Stimulated activated CD4-positive, alpha-beta T cell treated with anti-CD3 and anti-CD28 coated beads, Interleukin-12 subunit alpha, Interleukin-12 subunit beta, amount 100 ng/mL, for 4 hours (primary cell): Measurements from ENCODE around the gene UHMK1.
"Not testable (repeated sequence)": the region's sequence is repeated elsewhere in the genome, so short reads cannot be mapped to it uniquely, and the experiment has no call there.

Experiments used
- DNase-seq: peaks from one replicate; pipeline ENCODE4 v3.0.0-alpha.2; 2020

The UHMK1 gene

DNA sequence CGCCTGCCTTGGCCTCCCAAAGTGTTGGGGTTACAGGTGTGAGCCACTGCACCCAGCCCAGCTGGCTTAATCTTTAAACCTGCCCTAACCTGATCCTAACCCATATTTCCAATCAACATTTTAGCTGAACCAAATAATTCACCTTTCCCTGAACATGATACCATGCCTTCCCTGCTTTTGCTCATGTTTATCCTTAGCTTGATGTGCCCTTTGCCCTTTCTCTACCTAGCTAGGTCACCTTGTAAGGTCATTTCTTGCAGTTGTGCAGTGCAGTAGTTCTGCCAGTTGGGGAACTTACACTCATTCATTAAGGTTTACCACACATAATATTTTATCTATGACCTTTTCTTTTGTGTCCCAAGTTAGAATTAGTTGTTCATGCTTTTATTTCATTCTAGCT lies 69.3 kb downstream of the UHMK1 start:
- no peak for DNase-seq

GRCh38 chr1:162568802-162569201 lies 71.2 kb downstream of the UHMK1 start:
- DNase-seq, result no peak

DNA sequence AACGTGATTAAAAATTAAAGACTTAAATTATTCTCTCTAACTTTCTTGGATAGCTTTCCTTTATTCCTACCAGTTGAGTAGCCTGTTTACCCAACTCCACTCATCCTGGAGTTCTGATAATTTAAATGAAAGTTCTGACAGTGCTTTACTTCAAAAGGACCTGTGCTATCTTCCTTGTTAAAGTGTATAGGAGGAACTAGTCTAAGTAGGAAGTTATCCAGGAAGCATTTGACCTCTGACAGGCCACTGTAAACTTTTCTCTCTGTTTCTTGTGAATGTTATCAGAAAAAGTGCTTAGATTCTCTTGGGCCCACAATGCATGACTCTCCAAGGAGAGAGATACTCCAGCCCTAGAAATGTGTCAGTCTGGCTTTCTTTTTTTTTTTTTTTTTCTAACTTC lies 73.1 kb downstream of the UHMK1 start:
- no peak for DNase-seq

- DNase-seq, result not testable (repeated sequence)
These were observed 73.5 kb downstream of the UHMK1 start for GRCh38 chr1:162571121-162571520.

DNA sequence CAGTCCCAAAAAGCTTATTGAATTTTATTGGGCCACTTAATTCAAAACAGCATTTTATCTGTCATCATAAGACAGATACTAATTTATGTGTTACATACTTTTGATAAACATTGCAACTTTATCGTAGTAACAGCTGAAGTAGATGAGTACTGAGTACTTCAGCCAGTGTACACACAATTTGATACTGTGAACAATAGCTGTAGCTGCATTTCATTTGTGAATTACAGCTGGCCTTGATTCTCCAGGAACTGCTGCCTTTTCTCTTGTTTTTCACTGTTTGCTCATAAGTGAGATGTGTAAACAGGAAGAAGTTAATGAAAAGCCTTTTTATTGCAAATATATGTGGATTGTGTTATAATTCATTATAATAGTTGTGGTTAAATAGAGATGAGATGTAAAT lies 74.1 kb downstream of the UHMK1 start:
- no peak for DNase-seq

DNA sequence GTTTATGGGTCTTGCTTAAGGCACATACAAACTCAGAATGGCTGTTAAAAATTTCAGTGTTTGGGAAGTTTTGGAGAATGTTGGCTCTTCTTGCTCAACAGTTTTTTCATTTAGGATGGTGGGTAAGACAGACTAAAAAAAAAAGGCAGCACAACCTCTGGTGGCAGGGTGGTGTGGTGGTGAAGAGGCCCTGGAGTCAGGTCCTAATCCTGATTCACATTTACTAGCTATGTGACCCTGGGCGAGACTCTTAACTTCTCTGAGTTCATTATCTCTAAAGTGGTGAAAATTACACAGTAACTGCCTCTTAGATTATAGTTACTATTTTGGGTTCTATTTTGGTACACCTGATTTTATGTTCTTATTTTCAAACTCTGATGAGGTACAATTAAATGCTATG lies 75.5 kb downstream of the UHMK1 start:
- no peak for DNase-seq

GRCh38 chr1:162578071-162578700 lies 80.6 kb downstream of the UHMK1 start:
- no peak for DNase-seq

DNA sequence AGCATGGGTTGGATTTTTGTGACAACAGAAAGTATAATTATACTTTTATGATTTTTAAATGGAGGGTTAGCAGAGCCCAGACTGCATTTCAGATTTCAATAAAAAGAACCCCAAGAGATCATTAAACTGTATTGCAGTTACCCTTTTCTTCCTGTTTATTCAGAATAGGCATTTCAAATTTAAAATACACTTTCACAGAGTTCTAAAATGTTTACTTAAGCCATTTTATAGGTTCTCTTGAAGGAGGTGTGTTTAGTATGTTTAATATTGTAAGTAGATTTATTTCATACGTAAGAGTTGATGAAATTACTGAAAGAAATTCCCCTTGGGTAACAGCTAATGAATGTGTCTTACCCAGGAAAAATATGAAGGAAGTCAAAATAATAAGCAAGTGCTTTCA lies 81.3 kb downstream of the UHMK1 start:
- no peak for DNase-seq
